RWPE1 (cell line): ENCODE results near the gene USP35.

ENCODE experiments used
- CTCF ChIA-PET: fragments of 350-600 bp; sonication (Branson Sonifier 250); formaldehyde crosslinking; extraction: SDS; loops from one replicate; lab custom pipeline; 2021; lab: Yijun Ruan, JAX
- POLR2A ChIA-PET: fragments of 400-600 bp; formaldehyde crosslinking; extraction: SDS; loops from one replicate; lab custom pipeline; 2020; ENCODE audit warnings: antibody characterized with exemption; ENCODE audit not compliant: low non-redundant PET; lab: Yijun Ruan, JAX
- DNase-seq: peaks from one replicate; pipeline ENCODE4 v3.0.0; 2012; ENCODE audit warnings: low spot score
- H3K27ac ChIP-seq: fragments of 450-650 bp; 2 replicates; pipeline ENCODE4 v1.5.1; 2017
- CTCF ChIP-seq: fragments of 450-650 bp; conservative IDR thresholded peaks from 2 replicates; pipeline ENCODE4 v1.5.1; 2017; ENCODE audit warnings: low read depth, mild to moderate bottlenecking

USP35 gene

GRCh38 chr11:78256962-78257361 lies 68.2 kb downstream of the USP35 start:
- H3K27ac ChIP-seq: no peak overlapping the region
- CTCF ChIA-PET: interaction anchor here (0.6 kb wide), 1 partner anchor 196 kb away, joined by 3 read pairs; no protein-coding TSS in a partner anchor
- no peak for DNase-seq
- POLR2A ChIA-PET: no interaction called here
- TF ChIP-seq CTCF: no peak

- no peak for TF ChIP-seq CTCF
- no peak for DNase-seq
- POLR2A ChIA-PET: no interaction called here
- no peak overlapping the region for H3K27ac ChIP-seq
- CTCF ChIA-PET: interaction anchor here (0.6 kb wide), 1 partner anchor 197 kb away, joined by 3 read pairs; no protein-coding TSS in a partner anchor
Measured at GRCh38 chr11:78257654-78258053, 68.9 kb downstream of the USP35 start.

GRCh38 chr11:78259777-78260487 lies 71.2 kb downstream of the USP35 start:
- POLR2A ChIA-PET: interaction anchor here (0.7 kb wide), 1 partner anchor 25 kb away, joined by 3 read pairs; no protein-coding TSS in a partner anchor
- no peak overlapping the region for H3K27ac ChIP-seq
- CTCF ChIA-PET: no interaction called here

GRCh38 chr11:78261367-78261766 lies 72.6 kb downstream of the USP35 start:
- ChIA-PET CTCF (no interaction called here), POLR2A (no interaction called here)

More at GRCh38 chr11:78259777-78260487, 71.2 kb downstream of the USP35 start:
- DNase-seq: no peak
- TF ChIP-seq CTCF: no peak

GRCh38 chr11:78261828-78262227 lies 73.1 kb downstream of the USP35 start:
- H3K27ac ChIP-seq: no peak overlapping the region
- no peak for DNase-seq
- CTCF ChIA-PET: interaction anchor here (0.6 kb wide), 1 partner anchor 43 kb away, joined by 3 read pairs; no protein-coding TSS in a partner anchor
- no peak for TF ChIP-seq CTCF
- POLR2A ChIA-PET: no interaction called here

More at GRCh38 chr11:78261367-78261766, 72.6 kb downstream of the USP35 start:
- no peak for TF ChIP-seq CTCF
- no peak for DNase-seq
- no peak overlapping the region for H3K27ac ChIP-seq

- ChIA-PET POLR2A (no interaction called here), CTCF (interaction anchor here (0.6 kb wide), 1 partner anchor 43 kb away, joined by 3 read pairs; no protein-coding TSS in a partner anchor)
- DNase-seq: no peak
- no peak overlapping the region for H3K27ac ChIP-seq
- TF ChIP-seq CTCF: no peak
Measured at GRCh38 chr11:78262238-78262637, 73.5 kb downstream of the USP35 start.
